ENCODE measurements around the gene BHLHE40. TPM values are rescaled to one million over a fixed set of nuclear protein-coding genes. Genes with fewer than 3 reads are reported as not detected.

Gene BHLHE40
- total and polyA plus RNA-seq, 10 of the 15 experiments (the other 5 are each of a cell fraction or from before 2014, with no cell fraction given) = 25.2 to 106 (median 51.4) TPM

GRCh38 chr3:4972652-4973643 is 6.3 kb upstream of the BHLHE40 start (continued):
- TF ChIP-seq BCLAF1 (IDR thresholded peaks at IDR 0.05) (no peak), RAD21 (IDR thresholded peaks at IDR 0.05; ENCODE audit: insufficient read depth, low read depth, low read length) (no peak), HSF1 (IDR thresholded peaks at IDR 0.05; ENCODE audit: low read depth, low read length) (no peak), LARP7 (IDR thresholded peaks at IDR 0.05) (no peak; the same call in 1 of the 2 replicates), SMC3 (IDR thresholded peaks at IDR 0.05; ENCODE audit: borderline replicate concordance, low read length) (no peak; the same call in 1 of the 2 replicates), ZBTB40 (IDR thresholded peaks at IDR 0.05; ENCODE audit: borderline replicate concordance) (peak; percentile 88), BCL3 (IDR thresholded peaks at IDR 0.05; ENCODE audit: borderline replicate concordance, insufficient read depth, low read depth, low read length, poor library complexity, severe bottlenecking) (peak; percentile 12), YBX1 (IDR thresholded peaks at IDR 0.05) (no peak), DPF2 (IDR thresholded peaks at IDR 0.05) (peak; percentile 86), JUND (IDR thresholded peaks at IDR 0.05; ENCODE audit: low read depth, low read length) (no peak), YY1 (IDR thresholded peaks at IDR 0.05; ENCODE audit: low read depth, low read length) (no peak), ETV6 (conservative IDR thresholded peaks at IDR 0.05 in 1 of 2, IDR thresholded peaks at IDR 0.05 in 1 of 2; ENCODE audit: borderline replicate concordance in 1 of 2, low read depth in 1 of 2) (no peak), MXI1 (IDR thresholded peaks at IDR 0.05; ENCODE audit: low read depth, low read length) (no peak), NFXL1 (IDR thresholded peaks at IDR 0.05; ENCODE audit: borderline replicate concordance) (no peak), WRNIP1 (IDR thresholded peaks at IDR 0.05; ENCODE audit: borderline replicate concordance, low read depth, low read length) (no peak), CHD2 (IDR thresholded peaks at IDR 0.05; ENCODE audit: borderline replicate concordance, low read depth, low read length) (no peak), RBBP5 (conservative IDR thresholded peaks at IDR 0.05) (0 out of 2 replicates have a peak, but pooled peaks have one; percentile 80), POU2F2 (IDR thresholded peaks at IDR 0.05; ENCODE audit: borderline replicate concordance, low read depth, low read length) (no peak), TAF1 (IDR thresholded peaks at IDR 0.05; ENCODE audit: borderline replicate concordance, low read depth, low read length) (no peak)

All from GM12878 (cell line).